HEK293T (cell line): Measurements from ENCODE around the gene ACMSD.
"Not testable (repeated sequence)": the region's sequence is repeated elsewhere in the genome, so short reads cannot be mapped to it uniquely, and the experiment has no call there.

Experiments
- CTCF ChIA-PET: fragments of 350-600 bp; formaldehyde crosslinking; extraction: SDS; loops from one replicate; lab custom pipeline; 2021; ENCODE audit warnings: antibody characterized with exemption, inconsistent platforms; lab: Yijun Ruan, JAX
- POLR2A ChIA-PET: fragments of 350-600 bp; formaldehyde crosslinking; extraction: SDS; loops from one replicate; lab custom pipeline; 2020; ENCODE audit warnings: antibody characterized with exemption, inconsistent platforms; lab: Yijun Ruan, JAX
- DNase-seq: peaks from one replicate; pipeline ENCODE4 v3.0.0; 2012; ENCODE audit warnings: mixed read lengths; ENCODE audit errors: extremely low spot score
- ARNT ChIP-seq: fragments of 450-650 bp; IDR thresholded peaks from 2 replicates; pipeline ENCODE4 v1.6.1; 2017; ENCODE audit warnings: mild to moderate bottlenecking
- BHLHE40 ChIP-seq: fragments of 450-650 bp; IDR thresholded peaks from 2 replicates; pipeline ENCODE4 v1.6.1; 2016; ENCODE audit warnings: mild to moderate bottlenecking, moderate library complexity, borderline replicate concordance
- CTBP1 ChIP-seq: fragments of 450-650 bp; IDR thresholded peaks from 2 replicates; pipeline ENCODE4 v1.6.1; 2016; ENCODE audit warnings: borderline replicate concordance
- ELF4 ChIP-seq: fragments of 450-650 bp; IDR thresholded peaks from 2 replicates; pipeline ENCODE4 v1.6.1; 2017; ENCODE audit warnings: antibody characterized with exemption
- FOXA1 ChIP-seq: fragments of 450-650 bp; IDR thresholded peaks from 2 replicates; pipeline ENCODE4 v1.6.1; 2016; ENCODE audit warnings: mild to moderate bottlenecking
- FOXK2 ChIP-seq: fragments of 450-650 bp; IDR thresholded peaks from 2 replicates; pipeline ENCODE4 v1.6.1; 2016; ENCODE audit warnings: mild to moderate bottlenecking
- FOXM1 ChIP-seq: fragments of 450-650 bp; IDR thresholded peaks from 2 replicates; pipeline ENCODE4 v1.6.1; 2017; ENCODE audit warnings: mild to moderate bottlenecking, borderline replicate concordance
- HDGF ChIP-seq: fragments of 450-650 bp; IDR thresholded peaks from 2 replicates; pipeline ENCODE4 v1.6.1; 2017; ENCODE audit warnings: antibody characterized with exemption, borderline replicate concordance
- L3MBTL2 ChIP-seq: fragments of 450-650 bp; conservative IDR thresholded peaks from 2 replicates; pipeline ENCODE4 v1.6.1; 2016; ENCODE audit warnings: mild to moderate bottlenecking
- LEF1 ChIP-seq: fragments of 450-650 bp; IDR thresholded peaks from 2 replicates; pipeline ENCODE4 v1.6.1; 2017; ENCODE audit warnings: mild to moderate bottlenecking, borderline replicate concordance
- NFRKB ChIP-seq: fragments of 450-650 bp; IDR thresholded peaks from 2 replicates; pipeline ENCODE4 v1.6.1; 2016; ENCODE audit warnings: mild to moderate bottlenecking, moderate library complexity
- SP1 ChIP-seq: fragments of 450-650 bp; IDR thresholded peaks from 2 replicates; pipeline ENCODE4 v1.6.1; 2017
- SUZ12 ChIP-seq: fragments of 450-650 bp; IDR thresholded peaks from 2 replicates; pipeline ENCODE4 v1.6.1; 2016; ENCODE audit warnings: mild to moderate bottlenecking
- TARDBP ChIP-seq: fragments of 450-650 bp; IDR thresholded peaks from 2 replicates; pipeline ENCODE4 v1.6.1; 2016
- ZNF384 ChIP-seq: fragments of 450-650 bp; IDR thresholded peaks from 2 replicates; pipeline ENCODE4 v1.6.1; 2016
- TF ChIP-seq, protein P1 (sequence below): fragments of 450-650 bp; IDR thresholded peaks from 2 replicates; pipeline ENCODE4 v1.6.1; 2016

The ACMSD gene

DNA sequence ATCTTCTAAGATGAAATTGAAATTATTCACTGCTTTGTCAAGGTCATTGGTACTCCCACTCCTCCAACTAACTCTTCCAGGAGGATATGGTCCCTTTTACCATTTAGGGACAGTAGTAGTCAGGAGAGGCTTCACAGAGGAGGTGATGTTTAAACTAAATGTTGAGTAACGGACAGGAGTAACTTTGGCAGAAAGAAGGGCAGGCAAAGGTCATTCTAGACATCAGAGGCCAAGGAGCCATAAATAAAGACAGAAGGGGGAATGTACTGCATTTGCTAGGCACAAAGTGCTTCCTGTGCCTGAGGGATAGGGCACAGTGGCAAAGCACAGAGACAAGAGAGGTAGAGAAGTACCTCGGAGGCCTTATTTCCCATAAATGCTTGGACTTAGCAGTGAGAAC, 14.6 kb upstream of the ACMSD start:
- no peak for DNase-seq
- POLR2A ChIA-PET, result no interaction called here
- TF ChIP-seq, protein P1, sequence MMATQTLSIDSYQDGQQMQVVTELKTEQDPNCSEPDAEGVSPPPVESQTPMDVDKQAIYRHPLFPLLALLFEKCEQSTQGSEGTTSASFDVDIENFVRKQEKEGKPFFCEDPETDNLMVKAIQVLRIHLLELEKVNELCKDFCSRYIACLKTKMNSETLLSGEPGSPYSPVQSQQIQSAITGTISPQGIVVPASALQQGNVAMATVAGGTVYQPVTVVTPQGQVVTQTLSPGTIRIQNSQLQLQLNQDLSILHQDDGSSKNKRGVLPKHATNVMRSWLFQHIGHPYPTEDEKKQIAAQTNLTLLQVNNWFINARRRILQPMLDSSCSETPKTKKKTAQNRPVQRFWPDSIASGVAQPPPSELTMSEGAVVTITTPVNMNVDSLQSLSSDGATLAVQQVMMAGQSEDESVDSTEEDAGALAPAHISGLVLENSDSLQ, result no peak
- TF ChIP-seq FOXK2, result no peak
- TF ChIP-seq BHLHE40, result no peak
- TF ChIP-seq TARDBP, result no peak
- no peak for TF ChIP-seq ARNT
- no peak for TF ChIP-seq NFRKB
- no peak for TF ChIP-seq L3MBTL2
- TF ChIP-seq CTBP1, result no peak
- no peak for TF ChIP-seq SUZ12
- TF ChIP-seq SP1, result no peak
- CTCF ChIA-PET, result no interaction called here

DNA sequence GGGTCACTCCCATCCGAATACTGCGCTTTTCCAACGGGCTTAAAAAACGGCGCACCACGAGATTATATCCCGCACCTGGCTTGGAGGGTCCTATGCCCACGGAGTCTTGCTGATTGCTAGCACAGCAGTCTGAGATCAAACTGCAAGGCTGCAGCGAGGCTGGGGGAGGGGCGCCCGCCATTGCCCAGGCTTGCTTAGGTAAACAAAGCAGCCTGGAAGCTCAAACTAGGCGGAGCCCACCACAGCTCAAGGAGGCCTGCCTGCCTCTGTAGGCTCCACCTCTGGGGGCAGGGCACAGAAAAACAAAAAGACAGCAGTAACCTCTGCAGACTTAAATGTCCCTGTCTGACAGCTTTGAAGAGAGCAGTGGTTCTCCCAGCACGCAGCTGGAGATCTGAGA, 12.7 kb upstream of the ACMSD start:
- CTCF ChIA-PET, POLR2A ChIA-PET: not testable (repeated sequence)

DNA sequence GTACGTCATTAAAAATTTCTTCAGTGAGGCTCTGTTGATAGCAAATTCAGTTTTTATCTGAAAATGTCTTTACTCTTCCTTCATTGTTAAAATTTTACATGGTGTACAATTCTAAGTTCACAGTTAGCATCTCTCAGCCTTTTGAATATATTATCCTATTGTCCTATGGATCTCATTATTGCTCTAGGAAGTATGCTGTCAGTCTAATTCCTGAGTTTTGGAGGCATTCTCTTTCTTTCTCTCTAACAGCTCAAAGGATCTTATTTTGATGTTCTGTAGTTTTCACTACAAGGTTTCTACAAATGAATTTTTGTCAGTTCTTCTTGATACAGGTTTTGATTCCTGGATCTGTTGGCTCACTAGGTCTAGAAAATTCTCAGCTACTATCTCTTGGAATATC, 2.9 kb upstream of the ACMSD start:
- CTCF ChIA-PET, result no interaction called here
- POLR2A ChIA-PET, result no interaction called here
- TF ChIP-seq HDGF (no peak), FOXM1 (no peak)
- no peak for DNase-seq

More for the DNA sequence above, 12.7 kb upstream of the ACMSD start:
- DNase-seq, result not testable (repeated sequence)

GRCh38 chr2:134836986-134837385, 1.4 kb upstream of the ACMSD start:
- no peak for DNase-seq
- CTCF ChIA-PET, result interaction anchor here (0.6 kb wide), 1 partner anchor 488 kb away, joined by 3 read pairs; no protein-coding TSS in a partner anchor
- POLR2A ChIA-PET, result no interaction called here
- TF ChIP-seq HDGF, result no peak
- no peak for TF ChIP-seq NFRKB
- TF ChIP-seq FOXM1, result no peak
- no peak for TF ChIP-seq BHLHE40
- TF ChIP-seq FOXK2, result no peak
- no peak for TF ChIP-seq SP1

- ChIA-PET POLR2A (no interaction called here), CTCF (interaction anchor here (1.1 kb wide), 1 partner anchor 36 kb away, joined by 3 read pairs; no protein-coding TSS in a partner anchor)
- TF ChIP-seq ELF4 (no peak), SP1 (no peak), L3MBTL2 (no peak), LEF1 (no peak)
- no peak for DNase-seq
Measured at GRCh38 chr2:134839649-134840048, 1.2 kb downstream of the ACMSD start.

GRCh38 chr2:134842930-134843490, 4.6 kb downstream of the ACMSD start:
- DNase-seq, result no peak
- POLR2A ChIA-PET, result no interaction called here
- CTCF ChIA-PET, result no interaction called here
- TF ChIP-seq CTBP1 (no peak), HDGF (no peak), SUZ12 (no peak), FOXA1 (no peak), BHLHE40 (no peak), FOXM1 (no peak), FOXK2 (no peak), TARDBP (no peak), L3MBTL2 (no peak), ZNF384 (no peak), ARNT (no peak), SP1 (no peak), NFRKB (no peak), LEF1 (no peak), ELF4 (no peak)
- TF ChIP-seq, protein P1, result no peak

GRCh38 chr2:134843968-134844367, 5.6 kb downstream of the ACMSD start:
- TF ChIP-seq ZNF384 (no peak), ELF4 (no peak), LEF1 (no peak), ARNT (no peak), FOXA1 (no peak), SUZ12 (no peak), NFRKB (no peak), FOXK2 (no peak)
- TF ChIP-seq, protein P1, result no peak
- POLR2A ChIA-PET, result no interaction called here
- no peak for DNase-seq
- CTCF ChIA-PET, result no interaction called here

DNA sequence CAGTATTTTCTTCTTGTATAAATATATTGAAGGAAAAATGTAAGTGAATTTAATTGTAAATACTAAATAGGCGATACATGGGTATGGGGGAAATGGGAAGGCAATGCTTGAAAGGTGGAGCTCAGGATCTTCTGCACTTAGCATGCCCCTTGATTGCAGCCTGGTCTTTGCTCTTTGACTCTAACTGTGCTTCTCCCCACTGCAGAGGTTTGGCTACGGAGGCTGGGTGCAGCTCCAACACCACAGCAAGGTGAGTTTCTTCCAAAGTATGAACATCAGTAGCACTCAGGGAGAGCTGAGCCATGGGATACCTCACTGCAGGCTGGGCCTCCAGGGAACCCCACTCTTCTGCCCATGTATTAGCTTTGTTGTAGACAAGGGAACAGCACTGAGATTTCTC, 6.6 kb downstream of the ACMSD start:
- DNase-seq, result no peak
- CTCF ChIA-PET, result interaction anchor here (0.7 kb wide), 1 partner anchor 67 kb away, joined by 7 read pairs; no protein-coding TSS in a partner anchor
- POLR2A ChIA-PET, result no interaction called here
- TF ChIP-seq HDGF (no peak), NFRKB (no peak), ELF4 (no peak), ARNT (no peak), FOXK2 (no peak), SUZ12 (no peak), LEF1 (no peak), BHLHE40 (no peak), FOXM1 (no peak), TARDBP (no peak), SP1 (no peak), CTBP1 (no peak), FOXA1 (no peak)
- TF ChIP-seq, protein P1, result no peak
